Measurements from ENCODE around the gene HDAC4. TPM values are rescaled to one million over a fixed set of nuclear protein-coding genes. Genes with fewer than 3 reads are reported as not detected.

HDAC4 gene
- total RNA-seq, 5 donors from 2014 or later (not counting 1 experiment from before 2014, with no cell fraction given): 44.8 to 80.2 (median 60.9) TPM

- Histone ChIP-seq H3K4me3 (ENCODE audit: control insufficient read depth in 1 of 2, extremely low read depth in 1 of 2, low read length in 1 of 2) (no peak overlapping the region), H3K4me1 (ENCODE audit: control insufficient read depth in 1 of 2, extremely low read depth in 1 of 2, insufficient read depth in 2 of 2, low read length in 2 of 2) (peaks cover 48 to 76% of the 10 kb centered on the region in 2 experiments), H3K27ac (ENCODE audit: low read length) (no peak overlapping the region), H3K9me3 (no peaks in the 10 kb centered on the region), H3K27me3 (replicated peaks in 1 of 2; ENCODE audit: control insufficient read depth in 2 of 2, extremely low read depth in 1 of 2, insufficient read depth in 2 of 2, low read length in 1 of 2) (peaks cover 0 to 4% of the 10 kb centered on the region in 2 experiments), H3K36me3 (ENCODE audit: control insufficient read depth in 2 of 2, extremely low read depth in 1 of 2, insufficient read depth in 1 of 2, low read length in 1 of 2) (no peaks in the 10 kb centered on the region)
- Mint-ChIP-seq H3K27ac (no peak overlapping the region), H3K9me3 (no peaks in the 10 kb centered on the region), H3K4me1 (peaks cover 78 to 92% (median 91%) of the 10 kb centered on the region in 3 donors), H3K27me3 (no peaks in the 10 kb centered on the region), H3K4me3 (no peak overlapping the region), H3K36me3 (peaks cover 10% of the 10 kb centered on the region)
- ATAC-seq (replicated peaks in 1 of 4) (no peak), DNase-seq (peak in 1 of 35 experiments; percentile 9)
- 95% methylated on average over 7 of the region's 11 CpGs for WGBS (ENCODE audit: insufficient coverage)
- ChIA-PET CTCF (no interaction called here), POLR2A (no interaction called here)
These were observed 129.3 kb downstream of the HDAC4 start for GRCh38 chr2:239271471-239271870.

GRCh38 chr2:239269916-239270315, 130.9 kb downstream of the HDAC4 start:
- Histone ChIP-seq H3K36me3 (ENCODE audit: control insufficient read depth in 2 of 2, extremely low read depth in 1 of 2, insufficient read depth in 1 of 2, low read length in 1 of 2) (no peaks in the 10 kb centered on the region), H3K4me3 (ENCODE audit: control insufficient read depth in 1 of 2, extremely low read depth in 1 of 2, low read length in 1 of 2) (no peak overlapping the region), H3K27ac (ENCODE audit: low read length) (no peak overlapping the region), H3K4me1 (ENCODE audit: control insufficient read depth in 1 of 2, extremely low read depth in 1 of 2, insufficient read depth in 2 of 2, low read length in 2 of 2) (peaks cover 64 to 76% of the 10 kb centered on the region in 2 experiments), H3K9me3 (no peaks in the 10 kb centered on the region), H3K27me3 (replicated peaks in 1 of 2; ENCODE audit: control insufficient read depth in 2 of 2, extremely low read depth in 1 of 2, insufficient read depth in 2 of 2, low read length in 1 of 2) (peaks cover 0 to 4% of the 10 kb centered on the region in 2 experiments)
- no peak overlapping the region for H3K27ac Mint-ChIP-seq
- no peaks in the 10 kb centered on the region for H3K9me3 Mint-ChIP-seq
- H3K36me3 Mint-ChIP-seq: peaks cover 10% of the 10 kb centered on the region
- ATAC-seq (replicated peaks in 1 of 4) (no peak), DNase-seq (no peak)
- peaks cover 86 to 93% (median 93%) of the 10 kb centered on the region in 3 donors for H3K4me1 Mint-ChIP-seq
- H3K4me3 Mint-ChIP-seq: peak overlapping the region in 1 of 3 donors; percentile 95
- ChIA-PET POLR2A (interaction anchor here (0.6 to 1.2 kb wide), 3 partner anchors 15 to 136 kb away, joined by 3 to 4 read pairs (median 3); no protein-coding TSS in a partner anchor), CTCF (interaction anchor here in 1 of 2 donors (0.8 kb wide), 1 partner anchor 26 kb away, joined by 3 read pairs; no protein-coding TSS in a partner anchor)
- WGBS (ENCODE audit: insufficient coverage): 98% methylated on average over 10 of the region's 10 CpGs
- no peaks in the 10 kb centered on the region for H3K27me3 Mint-ChIP-seq

GRCh38 chr2:239269173-239269885, 131.5 kb downstream of the HDAC4 start:
- Mint-ChIP-seq H3K27me3 (no peaks in the 10 kb centered on the region), H3K9me3 (no peaks in the 10 kb centered on the region), H3K27ac (no peak overlapping the region), H3K4me3 (peak overlapping the region in 2 of 3 donors; percentile 14 to 95), H3K4me1 (peaks cover 86 to 93% (median 92%) of the 10 kb centered on the region in 3 donors), H3K36me3 (peaks cover 10% of the 10 kb centered on the region)
- ChIA-PET CTCF (interaction anchor here (0.7 to 1.3 kb wide), 4 partner anchors 17 to 130 kb away, joined by 3 to 4 read pairs (median 3); no protein-coding TSS in a partner anchor), POLR2A (interaction anchor here (0.6 to 1.2 kb wide), 3 partner anchors 15 to 136 kb away, joined by 3 to 4 read pairs (median 3); no protein-coding TSS in a partner anchor)
- Histone ChIP-seq H3K4me1 (ENCODE audit: control insufficient read depth in 1 of 2, extremely low read depth in 1 of 2, insufficient read depth in 2 of 2, low read length in 2 of 2) (peaks cover 65 to 76% of the 10 kb centered on the region in 2 experiments), H3K27ac (ENCODE audit: low read length) (no peak overlapping the region), H3K9me3 (no peaks in the 10 kb centered on the region), H3K4me3 (ENCODE audit: control insufficient read depth in 1 of 2, extremely low read depth in 1 of 2, low read length in 1 of 2) (no peak overlapping the region), H3K27me3 (replicated peaks in 1 of 2; ENCODE audit: control insufficient read depth in 2 of 2, extremely low read depth in 1 of 2, insufficient read depth in 2 of 2, low read length in 1 of 2) (peaks cover 0 to 3% of the 10 kb centered on the region in 2 experiments), H3K36me3 (ENCODE audit: control insufficient read depth in 2 of 2, extremely low read depth in 1 of 2, insufficient read depth in 1 of 2, low read length in 1 of 2) (no peaks in the 10 kb centered on the region)
- ATAC-seq (replicated peaks in 1 of 4) (no peak), DNase-seq (peak in 1 of 35 experiments; percentile 12)
- 83% methylated on average over 3 of the region's 10 CpGs for WGBS (ENCODE audit: insufficient coverage)

- H3K36me3 ChIP-seq (ENCODE audit: control insufficient read depth in 2 of 2, extremely low read depth in 1 of 2, insufficient read depth in 1 of 2, low read length in 1 of 2): no peaks in the 10 kb centered on the region
- H3K9me3 ChIP-seq: no peaks in the 10 kb centered on the region
- ATAC-seq (replicated peaks in 1 of 4) (no peak), DNase-seq (peak in 1 of 35 experiments; percentile 18)
- Mint-ChIP-seq H3K27me3 (no peaks in the 10 kb centered on the region), H3K4me1 (peaks cover 84 to 93% (median 91%) of the 10 kb centered on the region in 3 donors), H3K27ac (peak overlapping the region in 1 of 2 donors; percentile 64), H3K36me3 (peaks cover 10% of the 10 kb centered on the region), H3K4me3 (peak overlapping the region in 2 of 3 donors; percentile 1 to 95), H3K9me3 (no peaks in the 10 kb centered on the region)
- H3K4me1 ChIP-seq (ENCODE audit: control insufficient read depth in 1 of 2, extremely low read depth in 1 of 2, insufficient read depth in 2 of 2, low read length in 2 of 2): peaks cover 69 to 77% of the 10 kb centered on the region in 2 experiments
- WGBS (ENCODE audit: insufficient coverage): 82% methylated on average over 1 of the region's 3 CpGs
- no peak overlapping the region for H3K4me3 ChIP-seq (ENCODE audit: control insufficient read depth in 1 of 2, extremely low read depth in 1 of 2, low read length in 1 of 2)
- CTCF ChIA-PET: interaction anchor here in 1 of 2 donors (0.9 to 1.6 kb wide), 4 partner anchors 17 to 131 kb away, joined by 3 to 16 read pairs (median 9); no protein-coding TSS in a partner anchor
- POLR2A ChIA-PET: interaction anchor here in 1 of 2 donors (0.8 to 1.2 kb wide), 2 partner anchors 25 to 133 kb away, joined by 3 read pairs; partner anchors contain the start of gene HDAC4
- no peak overlapping the region for H3K27ac ChIP-seq (ENCODE audit: low read length)
- H3K27me3 ChIP-seq (replicated peaks in 1 of 2; ENCODE audit: control insufficient read depth in 2 of 2, extremely low read depth in 1 of 2, insufficient read depth in 2 of 2, low read length in 1 of 2): no peaks in the 10 kb centered on the region
These were observed 132.3 kb downstream of the HDAC4 start for GRCh38 chr2:239268549-239268948.

- Mint-ChIP-seq H3K27me3 (no peaks in the 10 kb centered on the region), H3K4me3 (peak overlapping the region; percentile 1 to 95 (median 87)), H3K36me3 (peaks cover 10% of the 10 kb centered on the region), H3K27ac (peak overlapping the region in 1 of 2 donors; percentile 99), H3K4me1 (peaks cover 84 to 92% (median 90%) of the 10 kb centered on the region in 3 donors), H3K9me3 (no peaks in the 10 kb centered on the region)
- ATAC-seq (replicated peaks in 1 of 4) (no peak), DNase-seq (no peak)
- no peaks in the 10 kb centered on the region for H3K9me3 ChIP-seq
- no peaks in the 10 kb centered on the region for H3K27me3 ChIP-seq (replicated peaks in 1 of 2; ENCODE audit: control insufficient read depth in 2 of 2, extremely low read depth in 1 of 2, insufficient read depth in 2 of 2, low read length in 1 of 2)
- H3K36me3 ChIP-seq (ENCODE audit: control insufficient read depth in 2 of 2, extremely low read depth in 1 of 2, insufficient read depth in 1 of 2, low read length in 1 of 2): no peaks in the 10 kb centered on the region
- H3K27ac ChIP-seq (ENCODE audit: low read length): peak overlapping the region; percentile 92
- H3K4me3 ChIP-seq (ENCODE audit: control insufficient read depth in 1 of 2, extremely low read depth in 1 of 2, low read length in 1 of 2): no peak overlapping the region
- ChIA-PET CTCF (interaction anchor here (0.7 to 2.1 kb wide), 15 partner anchors 8 to 236 kb away, joined by 3 to 16 read pairs (median 3); no protein-coding TSS in a partner anchor), POLR2A (interaction anchor here (0.6 to 1.4 kb wide), 5 partner anchors 27 to 382 kb away, joined by 3 to 10 read pairs (median 5); partner anchors contain the start of gene HDAC4 (in 1 of the 2))
- H3K4me1 ChIP-seq (ENCODE audit: control insufficient read depth in 1 of 2, extremely low read depth in 1 of 2, insufficient read depth in 2 of 2, low read length in 2 of 2): peaks cover 69 to 77% of the 10 kb centered on the region in 2 experiments
- WGBS (ENCODE audit: insufficient coverage): 93% methylated on average over 4 of the region's 6 CpGs
These were observed 132.7 kb downstream of the HDAC4 start for GRCh38 chr2:239268082-239268481.

All from T-cell (primary cell).